ENCODE results near the gene ZNF80.
"Not testable (repeated sequence)": the region's sequence is repeated elsewhere in the genome, so short reads cannot be mapped to it uniquely, and the experiment has no call there.

Gene ZNF80

GRCh38 chr3:114237478-114237877, at the start of gene ZNF80:
ZNF80 (minus strand) TSS chr3:114237578; CDS start chr3:114237074, 504 bp downstream.
- not testable (repeated sequence) for DNase-seq (ENCODE audit: low read depth); H3K4me3 ChIP-seq (ENCODE audit: low read depth, low read length)

- H3K4me3 ChIP-seq (ENCODE audit: low read depth, low read length): no peak overlapping the region
- no peak for DNase-seq (ENCODE audit: low read depth)
- TF ChIP-seq POLR2A (IDR thresholded peaks at IDR 0.05; ENCODE audit: extremely low read depth, insufficient read length) (no peak), CTCF (IDR thresholded peaks at IDR 0.05; ENCODE audit: low read depth, low read length) (no peak), MAX (IDR thresholded peaks at IDR 0.05; ENCODE audit: low read depth, low read length) (no peak), MYC (IDR thresholded peaks at IDR 0.05; ENCODE audit: low read depth, low read length) (no peak)
Measured at GRCh38 chr3:114286266-114286665, 48.9 kb upstream of the ZNF80 start.

GRCh38 chr3:114285648-114286230, 48.4 kb upstream of the ZNF80 start:
- no peak for DNase-seq (ENCODE audit: low read depth)
- TF ChIP-seq CTCF (IDR thresholded peaks at IDR 0.05; ENCODE audit: low read depth, low read length) (no peak), MAX (IDR thresholded peaks at IDR 0.05; ENCODE audit: low read depth, low read length) (no peak), MYC (IDR thresholded peaks at IDR 0.05; ENCODE audit: low read depth, low read length) (no peak), POLR2A (IDR thresholded peaks at IDR 0.05; ENCODE audit: extremely low read depth, insufficient read length) (no peak)
- H3K4me3 ChIP-seq (ENCODE audit: low read depth, low read length): no peak overlapping the region

- no peak for DNase-seq (ENCODE audit: low read depth)
- no peak overlapping the region for H3K4me3 ChIP-seq (ENCODE audit: low read depth, low read length)
- TF ChIP-seq POLR2A (IDR thresholded peaks at IDR 0.05; ENCODE audit: extremely low read depth, insufficient read length): no peak
- TF ChIP-seq MAX (IDR thresholded peaks at IDR 0.05; ENCODE audit: low read depth, low read length): no peak
- no peak for TF ChIP-seq MYC (IDR thresholded peaks at IDR 0.05; ENCODE audit: low read depth, low read length)
- no peak for TF ChIP-seq CTCF (IDR thresholded peaks at IDR 0.05; ENCODE audit: low read depth, low read length)
Measured at GRCh38 chr3:114284644-114285043, 47.3 kb upstream of the ZNF80 start.

GRCh38 chr3:114276856-114277255, 39.5 kb upstream of the ZNF80 start:
- H3K4me3 ChIP-seq (ENCODE audit: low read depth, low read length); DNase-seq (ENCODE audit: low read depth): not testable (repeated sequence)

- TF ChIP-seq POLR2A (IDR thresholded peaks at IDR 0.05; ENCODE audit: extremely low read depth, insufficient read length): no peak
- TF ChIP-seq MAX (IDR thresholded peaks at IDR 0.05; ENCODE audit: low read depth, low read length): no peak
- TF ChIP-seq MYC (IDR thresholded peaks at IDR 0.05; ENCODE audit: low read depth, low read length): no peak
- no peak for TF ChIP-seq CTCF (IDR thresholded peaks at IDR 0.05; ENCODE audit: low read depth, low read length)
- H3K4me3 ChIP-seq (ENCODE audit: low read depth, low read length): no peak overlapping the region
- DNase-seq (ENCODE audit: low read depth): peak; percentile 19
Measured at GRCh38 chr3:114274929-114275328, 37.6 kb upstream of the ZNF80 start.

- TF ChIP-seq POLR2A (IDR thresholded peaks at IDR 0.05; ENCODE audit: extremely low read depth, insufficient read length): no peak
- no peak for TF ChIP-seq MAX (IDR thresholded peaks at IDR 0.05; ENCODE audit: low read depth, low read length)
- TF ChIP-seq MYC (IDR thresholded peaks at IDR 0.05; ENCODE audit: low read depth, low read length): no peak
- TF ChIP-seq CTCF (IDR thresholded peaks at IDR 0.05; ENCODE audit: low read depth, low read length): no peak
- H3K4me3 ChIP-seq (ENCODE audit: low read depth, low read length): no peak overlapping the region
- no peak for DNase-seq (ENCODE audit: low read depth)
Measured at GRCh38 chr3:114272271-114272670, 34.9 kb upstream of the ZNF80 start.

Measured in NB4 (cell line).